B cell (primary cell): Measurements from ENCODE around the gene PRKAG2. TPM values are rescaled to one million over a fixed set of nuclear protein-coding genes. Genes with fewer than 3 reads are reported as not detected.

Source experiments
- ATAC-seq: fragments of 200-7000 bp; cut with Tn5 transposase; one replicate; pipeline ENCODE4 v1.10.0; 2021; ENCODE audit warnings: low read depth, mild to moderate bottlenecking, moderate number of reproducible peaks, moderate library complexity
- CTCF ChIA-PET: fragments of 350-600 bp; sonication (Branson Sonifier 250); formaldehyde crosslinking; loops from one replicate; lab custom pipeline; 2021; ENCODE audit warnings: antibody characterized with exemption, inconsistent platforms; lab: Charles Lee
- POLR2A ChIA-PET: fragments of 350-600 bp; sonication (Branson Sonifier 250); formaldehyde crosslinking; loops from one replicate; lab custom pipeline; 2021; ENCODE audit warnings: antibody characterized with exemption; lab: Charles Lee
- DNase-seq: peaks from one replicate; pipeline ENCODE4 v3.0.0; 2013
- H2AFZ ChIP-seq: 2 replicates; pipeline ENCODE4 v1.6.1; 2012; ENCODE audit warnings: mild to moderate bottlenecking, low read depth, low read length; ENCODE audit not compliant: insufficient read depth, poor library complexity, severe bottlenecking
- H3K27ac ChIP-seq, 2 donors: 1 replicate in 1 of 2; 2 replicates in 1 of 2; pipeline ENCODE4 v1.5.1; 2012 to 2013; ENCODE audit warnings: low read length in 2 of 2, mild to moderate bottlenecking in 2 of 2, moderate library complexity in 1 of 2
- H3K27me3 ChIP-seq, 4 experiments: fragments of 200-600 bp in 1 of 4; sonication (generic) in 1 of 4; replicated peaks in 1 of 4; 1 replicate in 2 of 4; 2 replicates in 2 of 4; pipeline versions ENCODE4 v1.6.1 to v1.7.0; 2013 to 2016; ENCODE audit warnings: low read length in 3 of 4, mild to moderate bottlenecking in 2 of 4, mixed read lengths in 1 of 4, moderate library complexity in 1 of 4; ENCODE audit not compliant: insufficient read depth in 4 of 4, control insufficient read depth in 3 of 4; ENCODE audit errors: control extremely low read depth in 1 of 4
- H3K36me3 ChIP-seq, 2 experiments: replicated peaks in 1 of 2; 1 replicate in 1 of 2; 2 replicates in 1 of 2; pipeline versions ENCODE4 v1.6.1 to v1.7.1; 2013; ENCODE audit warnings: low read length in 1 of 2; ENCODE audit not compliant: insufficient read depth in 2 of 2, control insufficient read depth in 1 of 2; ENCODE audit errors: control extremely low read depth in 1 of 2, extremely low read depth in 1 of 2
- H3K4me1 ChIP-seq, 2 donors: fragments of 200-600 bp in 1 of 2; sonication (generic) in 1 of 2; 1 replicate in 1 of 2; 2 replicates in 1 of 2; pipeline versions ENCODE4 v1.5.1 to v1.6.1; 2013 to 2017; ENCODE audit warnings: low read length in 2 of 2; ENCODE audit not compliant: control insufficient read depth in 2 of 2, insufficient read depth in 2 of 2
- H3K4me2 ChIP-seq: replicated peaks from 2 replicates; pipeline ENCODE3; 2012; ENCODE audit warnings: mild to moderate bottlenecking, low read depth, low read length; ENCODE audit not compliant: poor library complexity, severe bottlenecking
- H3K4me3 ChIP-seq, 5 experiments: fragments of 200-600 bp in 1 of 5; sonication (generic) in 1 of 5; 1 replicate in 3 of 5; 2 replicates in 2 of 5; pipeline versions ENCODE4 v1.5.1 to v1.7.0; 2011 to 2016; ENCODE audit warnings: low read length in 4 of 5, mild to moderate bottlenecking in 4 of 5, low read depth in 2 of 5, control low read depth in 1 of 5, moderate library complexity in 1 of 5; ENCODE audit not compliant: insufficient read depth in 1 of 5; ENCODE audit errors: control extremely low read depth in 1 of 5, extremely low read depth in 1 of 5
- H3K79me2 ChIP-seq: fragments of 200-600 bp; sonication (generic); one replicate; pipeline ENCODE4 v1.6.0; 2016; ENCODE audit warnings: low read length; ENCODE audit not compliant: control insufficient read depth, insufficient read depth
- H3K9ac ChIP-seq: fragments of 200-600 bp; sonication (generic); 2 replicates; pipeline ENCODE4 v1.6.1; 2017; ENCODE audit warnings: mild to moderate bottlenecking, low read length, moderate library complexity
- H3K9me3 ChIP-seq, 3 donors: one replicate each; pipeline versions ENCODE4 v1.6.1 to v1.7.1; 2013; ENCODE audit warnings: low read length in 2 of 3; ENCODE audit not compliant: control insufficient read depth in 2 of 3, insufficient read depth in 1 of 3; ENCODE audit errors: control extremely low read depth in 1 of 3
- H4K20me1 ChIP-seq: 2 replicates; pipeline ENCODE4 v1.6.0; 2012; ENCODE audit warnings: mild to moderate bottlenecking, low read length; ENCODE audit not compliant: insufficient read depth, control insufficient read depth, poor library complexity, severe bottlenecking
- H3K27ac Mint-ChIP-seq: one replicate; pipeline ENCODE4 v1.8.0; 2021; ENCODE audit warnings: mixed read lengths
- H3K27me3 Mint-ChIP-seq: one replicate; pipeline ENCODE4 v1.8.0; 2021; ENCODE audit warnings: mixed read lengths
- H3K4me1 Mint-ChIP-seq: one replicate; pipeline ENCODE4 v1.8.0; 2021; ENCODE audit warnings: mixed read lengths
- H3K4me3 Mint-ChIP-seq: one replicate; pipeline ENCODE4 v1.8.0; 2021; ENCODE audit warnings: mixed read lengths
- H3K9me3 Mint-ChIP-seq: one replicate; pipeline ENCODE4 v1.8.0; 2022; ENCODE audit warnings: mixed read lengths; ENCODE audit not compliant: insufficient read depth
- CTCF ChIP-seq: fragments of 200-600 bp; IDR thresholded peaks from one replicate; pipeline ENCODE4 v1.8.0; 2022; ENCODE audit warnings: antibody characterized with exemption, mild to moderate bottlenecking
- EZH2 ChIP-seq: IDR thresholded peaks from 2 replicates; pipeline ENCODE4 v1.6.1; 2012; ENCODE audit warnings: borderline replicate concordance, low read depth, mild to moderate bottlenecking, moderate library complexity, low read length; ENCODE audit not compliant: insufficient read depth, poor library complexity, severe bottlenecking
- WGBS: methylation state at CpG from one replicate; pipeline ENCODE4 v1.1.5; 2013; ENCODE audit warnings: missing lambda C conversion rate; ENCODE audit not compliant: insufficient coverage; 5-methylcytosine and 5-hydroxymethylcytosine counted together
- intact Hi-C: fragments of 100-400 bp; cut with micrococcal nuclease; formaldehyde crosslinking; loops from one replicate; pipeline ENCODE4 v1.10.0; 2022
- polyA plus RNA-seq: library from polyadenylated mRNA; depleted of rRNA; stranded (reverse); fragments of >200 nt; gene quantifications from 2 replicates; pipeline ENCODE4 v1.2.3, GENCODE V29; 2012
- total RNA-seq, 2 donors: library from RNA; stranded (reverse); fragments of 120-200 nt in 1 of 2; gene quantifications; 1 replicate in 1 of 2; 2 replicates in 1 of 2; pipeline versions ENCODE4 v1.2.3 to v1.2.4, GENCODE V29; 2013 to 2022

Gene PRKAG2
- total and polyA plus RNA-seq, 2 donors (not counting 1 experiment from before 2014, with no cell fraction given): 22.1 to 56.3 TPM

- Histone ChIP-seq H3K9ac (peak overlapping the region; percentile 71), H4K20me1 (peaks cover 30% of the 10 kb centered on the region), H3K4me2 (peak overlapping the region; percentile 99), H3K79me2 (peaks cover 32% of the 10 kb centered on the region), H3K27me3 (peaks cover 0 to 4% (median 2%) of the 10 kb centered on the region in 4 experiments), H3K4me1 (peaks cover 18 to 27% of the 10 kb centered on the region in 2 donors), H3K36me3 (no peaks in the 10 kb centered on the region), H3K9me3 (peaks cover 0 to 7% (median 0%) of the 10 kb centered on the region in 3 donors), H3K27ac (peak overlapping the region; percentile 71 to 93), H3K4me3 (peak overlapping the region; percentile 56 to 72 (median 66)), H2AFZ (peak overlapping the region; percentile 92)
- Mint-ChIP-seq H3K4me3 (peak overlapping the region; percentile 82), H3K4me1 (peaks cover 31% of the 10 kb centered on the region), H3K27me3 (peaks cover 3% of the 10 kb centered on the region), H3K9me3 (no peaks in the 10 kb centered on the region), H3K27ac (peak overlapping the region; percentile 95)
- POLR2A ChIA-PET: interaction anchor here (1.0 to 1.8 kb wide), 2 partner anchors 112 to 355 kb away, joined by 3 to 14 read pairs; no protein-coding TSS in a partner anchor
- DNase-seq (no peak), ATAC-seq (no peak)
- intact Hi-C loops: loop anchor here (1.0 to 10.0 kb wide), 3 partner anchors 46 to 208 kb away; no protein-coding TSS in a partner anchor
- WGBS: 8% methylated on average over 48 of the region's 55 CpGs
- no peak for TF ChIP-seq CTCF
- no peak for TF ChIP-seq EZH2
- CTCF ChIA-PET: interaction anchor here (0.9 to 2.0 kb wide), 4 partner anchors 111 to 262 kb away, joined by 3 to 15 read pairs (median 4); partner anchors contain the start of gene NUB1
Measured at GRCh38 chr7:151520419-151521261, 356.3 kb downstream of the PRKAG2 start.
